Astrocyte of the spinal cord (primary cell): ENCODE data around the gene RNF31.
"Not testable (repeated sequence)": the region's sequence is repeated elsewhere in the genome, so short reads cannot be mapped to it uniquely, and the experiment has no call there.

ENCODE experiments used
- DNase-seq: peaks from one replicate; pipeline ENCODE4 v3.0.0; 2011; ENCODE audit warnings: low read depth, low spot score
- H3K4me3 ChIP-seq: 2 replicates; pipeline ENCODE4 v1.5.1; 2011; ENCODE audit warnings: low read depth, mild to moderate bottlenecking, low read length, moderate library complexity
- CTCF ChIP-seq: IDR thresholded peaks from 2 replicates; pipeline ENCODE4 v1.5.1; 2012; ENCODE audit warnings: low read depth, mild to moderate bottlenecking, low read length, inconsistent platforms
- in situ Hi-C: cut with HindIII; loops from 2 replicates; pipeline ENCODE4 v1.10.0; 2017; ENCODE audit warnings: low sequenced_read_pairs

The RNF31 gene

GRCh38 chr14:24102357-24103048, 44.8 kb upstream of the RNF31 start:
- no peak for TF ChIP-seq CTCF
- no peak overlapping the region for H3K4me3 ChIP-seq
- in situ Hi-C loops, result no loop called here
- no peak for DNase-seq

- no peak for TF ChIP-seq CTCF
- no peak for DNase-seq
- H3K4me3 ChIP-seq, result no peak overlapping the region
- in situ Hi-C loops, result no loop called here
These were observed 43.8 kb upstream of the RNF31 start for GRCh38 chr14:24103451-24103850.

GRCh38 chr14:24105609-24106239, 41.6 kb upstream of the RNF31 start:
- H3K4me3 ChIP-seq, in situ Hi-C loops, DNase-seq: not testable (repeated sequence)

GRCh38 chr14:24106672-24107271, 40.5 kb upstream of the RNF31 start:
- DNase-seq, result no peak
- in situ Hi-C loops, result no loop called here
- TF ChIP-seq CTCF, result no peak
- H3K4me3 ChIP-seq, result no peak overlapping the region

GRCh38 chr14:24108336-24108874, 38.9 kb upstream of the RNF31 start:
- no peak for TF ChIP-seq CTCF
- in situ Hi-C loops, result no loop called here
- no peak for DNase-seq
- H3K4me3 ChIP-seq, result no peak overlapping the region

- in situ Hi-C loops, result no loop called here
These were observed 37.2 kb upstream of the RNF31 start for GRCh38 chr14:24110060-24110459.

More at GRCh38 chr14:24110060-24110459, 37.2 kb upstream of the RNF31 start:
- no peak overlapping the region for H3K4me3 ChIP-seq
- DNase-seq, result no peak
- TF ChIP-seq CTCF, result no peak
